Measurements from ENCODE around the gene PPFIBP1. TPM values are rescaled to one million over a fixed set of nuclear protein-coding genes. Genes with fewer than 3 reads are reported as not detected.

Gene PPFIBP1
- total and polyA plus RNA-seq, 4 donors, result 13.6 to 150 (median 63.1) TPM

DNA sequence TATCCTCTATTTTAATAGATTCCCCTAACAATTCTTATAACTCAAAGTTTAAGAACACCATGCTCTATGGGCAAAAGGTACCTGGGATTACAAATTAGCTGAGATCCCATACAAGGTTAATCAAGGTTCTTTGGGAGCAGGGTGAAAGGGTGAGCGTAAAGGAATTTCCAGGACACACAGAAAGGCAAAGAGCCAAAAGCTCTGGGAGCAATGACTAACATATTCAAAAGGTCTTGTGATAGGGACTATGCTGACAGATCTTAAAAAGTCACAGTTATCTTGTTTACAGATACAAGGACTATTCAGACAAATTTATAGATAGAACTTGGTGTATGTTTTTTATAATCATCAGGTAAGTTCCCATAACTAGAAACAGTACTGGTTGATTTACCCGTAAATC, 19.5 kb upstream of the PPFIBP1 start:
- Histone ChIP-seq H3K4me3 (no peak overlapping the region), H3K27me3 (ENCODE audit: control insufficient read depth in 3 of 3, insufficient read depth in 3 of 3, low read length in 2 of 3) (no peaks in the 10 kb centered on the region), H3K36me3 (ENCODE audit: control insufficient read depth in 4 of 4, insufficient read depth in 4 of 4, low read length in 4 of 4) (no peaks in the 10 kb centered on the region), H3K4me1 (ENCODE audit: control insufficient read depth in 5 of 5, insufficient read depth in 5 of 5, low read length in 5 of 5) (peaks cover 0 to 5% (median 0%) of the 10 kb centered on the region in 5 donors), H3K9ac (ENCODE audit: insufficient read depth in 1 of 2, low read length in 2 of 2) (no peak overlapping the region), H3K9me3 (ENCODE audit: control insufficient read depth in 4 of 4, insufficient read depth in 3 of 4, low read length in 3 of 4) (no peaks in the 10 kb centered on the region), H3K27ac (ENCODE audit: low read depth in 1 of 2, low read length in 1 of 2) (peak overlapping the region in 1 of 2 donors; percentile 85)
- no peak for DNase-seq
- no peak for TF ChIP-seq CTCF (IDR thresholded peaks at IDR 0.05; ENCODE audit: control extremely low read depth, extremely low read depth)
- ATAC-seq (ENCODE audit: insufficient read depth, low FRiP score), result no peak
- WGBS, 2 donors, result 92 to 94% methylated on average over 2 of the region's 2 CpGs

- H3K9ac ChIP-seq (ENCODE audit: insufficient read depth in 1 of 2, low read length in 2 of 2), result no peak overlapping the region
- ATAC-seq (ENCODE audit: insufficient read depth, low FRiP score) (no peak), DNase-seq (no peak)
- no peaks in the 10 kb centered on the region for H3K9me3 ChIP-seq (ENCODE audit: control insufficient read depth in 4 of 4, insufficient read depth in 3 of 4, low read length in 3 of 4)
- no peaks in the 10 kb centered on the region for H3K27me3 ChIP-seq (ENCODE audit: control insufficient read depth in 3 of 3, insufficient read depth in 3 of 3, low read length in 2 of 3)
- H3K27ac ChIP-seq (ENCODE audit: low read depth in 1 of 2, low read length in 1 of 2), result peak overlapping the region in 1 of 2 donors; percentile 64
- TF ChIP-seq CTCF (IDR thresholded peaks at IDR 0.05; ENCODE audit: control extremely low read depth, extremely low read depth), result no peak
- peaks cover 0 to 5% (median 0%) of the 10 kb centered on the region in 5 donors for H3K4me1 ChIP-seq (ENCODE audit: control insufficient read depth in 5 of 5, insufficient read depth in 5 of 5, low read length in 5 of 5)
- H3K36me3 ChIP-seq (ENCODE audit: control insufficient read depth in 4 of 4, insufficient read depth in 4 of 4, low read length in 4 of 4), result no peaks in the 10 kb centered on the region
- 86 to 93% methylated on average over 2 of the region's 2 CpGs for WGBS, 2 donors
- H3K4me3 ChIP-seq, result no peak overlapping the region
Observed at GRCh38 chr12:27505109-27505508, 18.9 kb upstream of the PPFIBP1 start.

DNA sequence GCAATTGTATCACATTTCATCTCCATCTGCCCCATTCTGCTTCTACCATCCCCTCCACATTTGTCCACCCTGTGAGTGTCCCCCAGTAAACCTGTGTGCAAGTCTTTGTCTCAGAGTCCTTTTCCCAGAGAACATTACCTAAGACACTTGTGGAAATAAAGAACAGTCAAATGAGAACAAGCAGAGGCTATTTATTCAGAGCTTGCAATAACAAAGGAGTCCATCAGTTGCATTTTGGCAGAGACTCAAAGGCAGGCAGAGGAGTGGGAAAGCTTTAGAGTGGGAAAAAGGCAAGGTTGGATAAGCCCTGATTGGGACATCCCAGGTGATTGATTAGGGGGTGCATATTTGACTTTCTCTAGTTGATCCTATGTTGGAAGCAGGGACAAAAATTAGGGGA, 18.2 kb upstream of the PPFIBP1 start:
- Histone ChIP-seq H3K4me1 (ENCODE audit: control insufficient read depth in 5 of 5, insufficient read depth in 5 of 5, low read length in 5 of 5) (peaks cover 0 to 3% (median 0%) of the 10 kb centered on the region in 5 donors), H3K4me3 (no peak overlapping the region), H3K36me3 (ENCODE audit: control insufficient read depth in 4 of 4, insufficient read depth in 4 of 4, low read length in 4 of 4) (no peaks in the 10 kb centered on the region), H3K9ac (ENCODE audit: insufficient read depth in 1 of 2, low read length in 2 of 2) (no peak overlapping the region), H3K27me3 (ENCODE audit: control insufficient read depth in 3 of 3, insufficient read depth in 3 of 3, low read length in 2 of 3) (no peaks in the 10 kb centered on the region), H3K9me3 (ENCODE audit: control insufficient read depth in 4 of 4, insufficient read depth in 3 of 4, low read length in 3 of 4) (no peaks in the 10 kb centered on the region), H3K27ac (ENCODE audit: low read depth in 1 of 2, low read length in 1 of 2) (peak overlapping the region in 1 of 2 donors; percentile 64)
- no peak for TF ChIP-seq CTCF (IDR thresholded peaks at IDR 0.05; ENCODE audit: control extremely low read depth, extremely low read depth)
- no peak for ATAC-seq (ENCODE audit: insufficient read depth, low FRiP score)
- DNase-seq, result no peak

GRCh38 chr12:27506645-27507189, 17.3 kb upstream of the PPFIBP1 start:
- WGBS, 2 donors, result 95 to 100% methylated on average over 2 of the region's 2 CpGs
- Histone ChIP-seq H3K4me1 (ENCODE audit: control insufficient read depth in 5 of 5, insufficient read depth in 5 of 5, low read length in 5 of 5) (peaks cover 0 to 9% (median 7%) of the 10 kb centered on the region in 5 donors), H3K27ac (ENCODE audit: low read depth in 1 of 2, low read length in 1 of 2) (peak overlapping the region in 1 of 2 donors; percentile 4), H3K9ac (ENCODE audit: insufficient read depth in 1 of 2, low read length in 2 of 2) (no peak overlapping the region), H3K4me3 (no peak overlapping the region), H3K36me3 (ENCODE audit: control insufficient read depth in 4 of 4, insufficient read depth in 4 of 4, low read length in 4 of 4) (no peaks in the 10 kb centered on the region), H3K9me3 (ENCODE audit: control insufficient read depth in 4 of 4, insufficient read depth in 3 of 4, low read length in 3 of 4) (no peaks in the 10 kb centered on the region), H3K27me3 (ENCODE audit: control insufficient read depth in 3 of 3, insufficient read depth in 3 of 3, low read length in 2 of 3) (no peaks in the 10 kb centered on the region)
- ATAC-seq (ENCODE audit: insufficient read depth, low FRiP score) (no peak), DNase-seq (no peak)
- TF ChIP-seq CTCF (IDR thresholded peaks at IDR 0.05; ENCODE audit: control extremely low read depth, extremely low read depth), result no peak

Data from lung (tissue), 12 donors.